GM19397 (cell line): Measurements from ENCODE around the gene SIRT2.
"Not testable (repeated sequence)": the region's sequence is repeated elsewhere in the genome, so short reads cannot be mapped to it uniquely, and the experiment has no call there.

ENCODE experiments used
- ATAC-seq: cut with Tn5 transposase; IDR thresholded peaks from one replicate; pipeline ENCODE4 v1.9.1; 2021; ENCODE audit warnings: mild to moderate bottlenecking, moderate library complexity; ENCODE audit not compliant: unreplicated experiment

Gene SIRT2

GRCh38 chr19:38830039-38830733 lies 69.2 kb downstream of the SIRT2 start:
- ATAC-seq: no peak

- ATAC-seq: not testable (repeated sequence)
Measured at GRCh38 chr19:38829203-38829602, 70.2 kb downstream of the SIRT2 start.
